ENCODE data around the gene CST4.

DNA sequence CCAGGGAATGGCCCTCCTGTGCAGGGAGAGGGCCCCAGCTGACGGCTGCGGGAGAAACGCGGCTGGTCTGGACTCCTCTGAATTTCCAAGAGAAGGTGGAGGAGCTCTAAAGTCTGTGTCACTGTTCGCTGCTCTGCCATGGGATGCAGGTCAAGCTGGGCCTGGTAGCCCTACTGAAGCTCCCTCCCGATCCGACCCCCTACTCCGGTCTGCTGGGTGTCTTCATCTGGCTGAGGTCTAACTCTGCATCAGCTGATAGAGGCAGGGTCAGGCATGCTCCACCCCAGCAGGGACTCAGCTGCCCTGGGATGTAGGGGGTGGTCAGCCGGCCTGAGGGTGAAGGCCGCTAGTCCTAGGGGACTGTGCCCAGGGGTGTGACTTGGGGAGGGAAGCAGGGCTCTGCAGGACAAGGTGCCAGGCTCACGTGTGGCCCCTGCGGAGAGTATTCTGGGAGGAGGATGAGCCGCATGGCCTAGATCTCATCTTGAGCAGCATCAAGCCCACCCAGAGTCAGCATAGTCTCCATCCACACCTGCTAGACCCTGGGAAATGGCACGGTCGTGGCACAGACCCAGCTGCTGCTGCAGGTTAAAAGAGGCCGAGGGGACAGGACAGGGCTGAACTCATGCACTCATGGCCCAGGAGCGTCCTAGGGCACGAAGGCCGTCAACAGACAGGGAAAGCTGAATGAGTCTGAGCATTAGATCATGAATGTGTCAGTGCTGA lies 52.5 kb downstream of the CST4 start:
- TF ChIP-seq CTCF (IDR thresholded peaks at IDR 0.05) (no peak), EZH2 (IDR thresholded peaks at IDR 0.05) (no peak), EZH2phosphoT487 (IDR thresholded peaks at IDR 0.05) (no peak)

Measured in neural progenitor cell (in vitro differentiated cells).